NCI-H1436 treated with DMSO at 0.1 percent for 48 hours (cell line): ENCODE data around the gene PGBD5.

Experiments used
- DNase-seq: peaks from one replicate; lab custom pipeline; 2025; lab: John Stamatoyannopoulos, UW

Gene PGBD5

DNA sequence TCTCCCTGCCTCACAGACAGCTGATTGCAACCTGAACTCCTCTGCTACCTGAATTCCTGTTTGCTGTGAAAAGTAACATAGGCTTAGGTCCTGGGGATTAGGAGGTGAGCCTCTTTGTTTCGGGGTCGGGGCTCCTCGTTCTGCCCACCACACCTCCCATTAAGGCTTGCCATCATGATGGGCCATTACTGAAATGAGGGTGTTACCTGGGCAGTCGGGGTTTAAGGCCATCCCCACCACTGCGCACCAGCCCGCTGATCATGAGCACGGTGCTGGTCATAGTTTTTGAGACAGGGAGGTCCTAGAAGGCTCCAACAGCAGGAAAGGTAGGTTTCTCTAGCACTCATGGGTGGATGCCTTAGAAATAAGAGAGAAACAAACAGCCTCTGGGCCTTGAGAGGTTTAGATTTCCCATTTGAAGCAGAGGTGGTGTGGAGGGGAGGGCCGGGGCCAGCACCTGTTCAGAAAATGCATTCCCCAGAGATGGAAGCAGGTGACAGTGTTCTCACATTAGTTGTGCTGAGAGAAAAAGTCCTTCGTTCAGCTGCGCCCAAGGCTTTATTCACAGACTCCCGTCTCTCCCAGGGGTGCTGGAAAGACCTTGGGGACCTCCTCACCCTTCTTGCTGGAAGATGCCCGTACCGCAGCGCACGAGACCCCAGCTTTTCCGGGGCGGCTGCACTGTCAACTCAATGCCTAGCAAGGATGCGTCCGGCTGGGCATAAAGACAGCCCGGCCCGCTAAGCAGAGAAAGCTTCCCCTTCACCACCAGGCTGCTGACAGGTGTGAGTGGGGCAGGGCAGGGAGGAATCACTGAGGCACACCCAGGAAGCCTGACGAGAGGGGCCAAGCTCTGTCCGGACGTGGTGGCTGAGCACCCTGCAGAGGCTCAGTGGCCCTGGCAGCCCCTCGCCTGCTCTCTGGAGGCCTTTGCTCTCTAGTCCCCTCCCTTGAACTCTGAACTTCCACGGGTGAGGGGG, 125.5 kb downstream of the PGBD5 start:
- DNase-seq: peak; percentile 69

DNA sequence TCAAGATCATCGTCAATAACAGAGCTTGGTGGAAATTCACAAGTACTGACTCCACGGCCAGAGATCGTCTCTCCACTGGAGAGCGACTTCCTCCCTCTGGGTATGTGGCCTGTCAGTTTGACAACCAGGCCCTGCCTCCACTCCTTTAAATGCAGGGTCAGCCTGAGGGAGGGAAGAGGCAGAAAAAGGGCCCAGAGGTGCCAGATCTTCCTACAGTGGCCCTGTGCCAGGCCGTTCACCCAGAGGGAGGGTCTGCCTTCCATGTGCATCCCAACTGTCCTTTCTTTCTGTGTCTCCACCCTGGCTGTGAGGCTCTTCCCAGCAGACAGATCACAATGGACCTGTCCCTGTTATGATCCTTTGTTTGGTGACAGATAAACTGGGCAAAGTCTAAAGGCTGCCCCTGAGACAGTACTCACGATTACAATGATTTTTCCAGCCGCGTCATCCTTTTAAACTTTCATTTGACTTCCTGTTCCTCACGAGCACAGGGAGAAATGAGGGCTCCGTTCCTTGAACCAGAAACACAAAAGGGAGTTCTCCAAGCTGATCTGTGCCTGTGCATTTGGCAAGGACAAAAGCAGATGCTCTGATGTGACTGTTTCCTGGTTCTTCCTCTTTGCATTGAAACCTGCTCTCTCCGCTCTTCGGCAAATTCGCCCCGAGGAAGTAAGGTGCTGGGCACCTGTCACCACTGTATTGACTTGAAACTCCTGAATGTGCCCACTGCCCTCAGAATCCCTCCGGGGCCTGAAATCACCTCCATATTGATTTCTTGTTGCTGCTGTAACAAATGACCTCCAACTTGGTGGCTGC, 126.7 kb downstream of the PGBD5 start:
- DNase-seq: no peak

DNA sequence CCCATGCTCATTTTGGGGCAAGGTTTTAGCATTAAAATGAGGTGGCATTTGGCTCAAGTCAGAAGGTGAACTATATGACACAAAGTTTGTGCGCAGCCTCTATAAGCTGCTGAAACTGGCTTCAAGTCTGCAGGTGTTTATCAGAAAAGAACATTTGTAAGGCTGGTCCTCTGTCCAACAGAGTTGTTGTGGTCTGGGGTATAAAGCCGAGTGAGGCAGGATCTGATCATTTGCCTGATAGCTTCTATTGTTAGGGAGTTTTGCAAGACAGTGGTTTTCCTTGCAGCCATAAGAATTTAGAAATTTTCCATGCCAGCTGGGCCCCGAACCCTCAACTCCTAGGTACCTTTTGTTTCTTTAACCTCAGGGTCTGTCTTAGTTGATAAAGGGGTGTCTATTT, 130.8 kb downstream of the PGBD5 start:
- DNase-seq: no peak

DNA sequence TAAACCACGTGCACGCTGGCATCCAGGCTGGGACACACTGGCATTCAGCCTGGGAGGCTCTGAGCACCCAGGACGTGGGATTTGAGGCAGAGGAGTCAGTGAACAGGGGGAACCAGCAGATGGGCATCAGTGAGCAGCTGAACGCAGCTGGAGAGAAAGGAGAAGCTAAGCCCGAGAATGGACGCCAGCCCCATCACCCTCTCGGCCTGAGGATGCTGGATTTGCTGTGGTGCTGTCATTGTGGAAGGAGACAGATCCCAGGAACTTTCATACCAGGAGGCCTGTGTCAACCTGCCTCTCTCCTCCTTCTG, 132.8 kb downstream of the PGBD5 start:
- DNase-seq: no peak

DNA sequence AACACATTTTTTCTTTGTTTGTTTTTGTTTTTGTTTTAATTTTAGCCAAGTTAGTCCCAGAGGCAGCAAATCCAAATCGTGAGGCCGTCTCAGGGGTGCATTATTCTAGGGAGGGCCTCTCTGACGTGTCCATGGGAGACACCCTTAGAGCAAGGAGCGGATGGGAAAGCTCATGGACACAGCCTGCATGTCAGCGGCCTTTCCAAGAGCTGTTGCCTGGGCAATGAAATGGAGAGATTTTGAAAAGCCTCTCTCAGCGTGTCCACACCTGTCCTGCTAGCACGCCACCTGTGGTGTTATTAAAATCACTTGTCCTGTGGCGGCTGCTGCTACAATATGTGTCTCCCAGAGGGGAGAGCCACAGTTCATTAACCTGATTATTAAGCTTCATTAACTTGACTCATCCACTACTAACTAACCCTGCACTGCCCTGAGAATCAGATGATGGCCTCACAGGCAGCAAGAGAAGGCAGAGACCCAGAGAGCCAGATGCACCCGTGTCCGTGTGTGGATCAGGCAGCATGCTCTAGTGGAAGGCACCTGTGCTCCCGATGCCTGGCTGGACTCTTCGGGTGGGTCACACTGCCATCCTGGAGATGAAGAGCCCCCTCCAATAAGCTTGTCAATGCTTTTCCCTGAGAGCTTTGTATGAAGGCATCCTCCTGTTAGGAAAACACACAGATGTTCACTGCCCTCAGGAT, 133.3 kb downstream of the PGBD5 start:
- peak; percentile 82 for DNase-seq

DNA sequence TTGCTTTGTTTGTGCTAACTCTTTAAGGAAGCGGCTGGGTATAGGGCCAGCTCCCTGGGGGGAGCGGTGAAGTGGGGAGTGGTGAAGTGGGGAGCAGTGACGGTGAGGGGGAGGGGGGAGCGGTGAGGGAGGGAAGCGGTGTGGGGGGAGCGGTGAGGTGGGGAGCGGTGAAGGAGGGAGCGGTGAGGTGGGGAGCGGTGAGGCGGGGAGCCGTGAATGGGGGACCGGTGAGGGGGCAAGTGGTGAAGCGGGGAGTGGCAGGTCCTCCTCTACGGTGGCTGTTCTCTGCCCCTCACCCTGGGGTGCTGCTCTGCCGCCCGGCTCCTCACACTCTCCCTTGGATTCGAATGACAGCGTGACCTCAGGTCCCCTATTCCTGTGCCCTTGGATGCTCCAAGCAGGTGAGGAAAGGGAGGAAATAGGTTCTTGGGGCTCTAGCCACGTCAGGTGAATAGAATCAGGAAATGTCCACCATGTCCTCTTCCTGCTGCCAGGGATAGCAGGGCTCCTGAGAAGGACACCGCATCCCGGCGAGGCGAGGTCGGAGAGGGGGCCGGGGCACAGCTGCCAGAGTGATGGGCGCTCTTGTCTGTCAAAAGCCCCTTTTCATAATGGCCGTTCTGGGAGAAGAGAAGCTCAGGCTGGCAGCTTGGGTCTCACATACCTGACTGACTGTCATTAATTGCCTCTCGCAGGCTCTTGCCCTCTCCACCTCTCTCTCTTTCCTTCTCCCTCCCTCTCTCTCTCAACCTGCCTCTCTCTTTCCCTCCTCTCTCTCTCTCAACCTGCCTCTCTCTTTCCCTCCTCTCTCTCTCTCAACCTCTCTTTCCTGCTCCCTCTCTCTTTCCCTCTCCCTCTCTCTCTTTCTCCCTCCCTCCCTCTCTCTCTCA, 134.2 kb downstream of the PGBD5 start:
- DNase-seq: no peak

DNA sequence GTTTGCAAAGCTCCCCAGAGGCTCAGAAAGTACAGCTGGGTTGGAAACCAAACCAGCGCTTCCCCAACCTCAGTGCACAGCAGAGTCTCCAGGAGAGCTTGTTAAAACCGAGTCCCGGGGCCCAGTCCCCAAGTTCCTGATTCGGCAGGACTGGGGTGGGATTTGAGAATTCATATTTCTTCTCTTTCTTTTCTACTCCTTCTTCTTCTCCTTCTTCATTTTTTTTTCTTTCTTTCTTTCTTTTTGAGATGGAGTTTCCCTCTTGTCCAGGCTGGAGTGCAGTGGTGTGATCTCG, 136.8 kb downstream of the PGBD5 start:
- no peak for DNase-seq

DNA sequence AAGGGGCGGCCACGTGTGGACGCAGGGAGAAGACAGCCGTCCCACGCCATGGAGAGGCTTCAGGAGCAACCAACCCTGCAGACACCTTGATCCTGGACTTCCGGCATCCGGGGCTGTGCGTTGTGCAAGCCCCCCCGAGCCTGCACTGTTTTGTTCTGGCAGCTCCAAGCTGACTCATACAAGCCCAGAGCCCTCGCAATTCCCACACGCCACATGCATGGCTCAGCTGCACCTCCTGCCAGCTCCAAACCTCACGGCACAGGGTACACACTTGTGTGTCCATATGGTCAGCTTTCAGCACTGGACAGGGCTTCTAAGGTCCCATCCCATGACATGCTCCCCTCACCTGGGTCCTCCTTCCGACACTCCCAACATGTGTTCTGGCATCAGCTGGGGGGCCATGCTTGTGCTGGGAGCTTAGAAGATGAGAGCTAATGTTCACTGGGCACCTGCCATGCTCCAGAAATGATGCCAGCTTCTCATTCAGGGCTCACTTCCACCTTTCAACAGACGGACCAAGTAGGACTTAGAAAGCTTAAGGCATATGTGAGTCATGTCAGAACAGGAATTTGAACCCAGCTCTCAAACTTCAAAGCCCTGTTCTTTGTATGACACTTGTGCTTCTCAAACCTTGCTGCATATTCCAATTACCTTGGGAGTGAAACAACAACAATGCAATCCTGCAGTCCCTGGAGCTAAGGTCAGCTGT, 137.3 kb downstream of the PGBD5 start:
- DNase-seq: no peak

DNA sequence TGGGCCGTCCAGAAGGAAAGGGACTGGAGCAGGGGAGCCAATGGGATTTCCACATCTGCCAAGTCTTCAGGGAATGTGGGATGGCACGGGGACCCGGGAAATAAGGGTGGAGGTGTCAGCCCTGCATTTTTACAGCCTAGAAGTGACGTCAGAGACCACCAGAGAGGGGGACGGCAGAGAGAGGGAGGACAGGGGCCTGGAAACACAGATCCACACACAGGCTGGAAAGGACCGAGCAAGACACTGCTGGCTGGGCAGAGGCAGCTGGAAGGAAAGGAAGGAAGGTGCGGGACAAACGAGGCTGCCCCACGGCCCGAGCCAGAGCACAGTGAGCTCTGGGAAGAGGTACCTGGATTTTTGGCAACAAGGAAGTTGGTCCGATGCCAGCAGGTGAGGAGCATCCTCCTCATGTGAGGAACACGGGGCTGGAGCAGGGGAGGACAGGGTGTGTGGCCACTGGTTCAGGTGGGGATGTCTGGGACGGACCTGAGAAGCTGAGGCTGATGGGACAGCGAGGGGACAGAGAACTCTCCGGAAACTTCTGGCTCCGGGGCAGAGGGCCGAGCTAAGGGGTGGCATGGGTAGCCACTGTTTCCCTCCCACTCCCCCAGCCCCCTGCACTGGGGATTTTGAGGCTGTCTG, 138.3 kb downstream of the PGBD5 start:
- no peak for DNase-seq

DNA sequence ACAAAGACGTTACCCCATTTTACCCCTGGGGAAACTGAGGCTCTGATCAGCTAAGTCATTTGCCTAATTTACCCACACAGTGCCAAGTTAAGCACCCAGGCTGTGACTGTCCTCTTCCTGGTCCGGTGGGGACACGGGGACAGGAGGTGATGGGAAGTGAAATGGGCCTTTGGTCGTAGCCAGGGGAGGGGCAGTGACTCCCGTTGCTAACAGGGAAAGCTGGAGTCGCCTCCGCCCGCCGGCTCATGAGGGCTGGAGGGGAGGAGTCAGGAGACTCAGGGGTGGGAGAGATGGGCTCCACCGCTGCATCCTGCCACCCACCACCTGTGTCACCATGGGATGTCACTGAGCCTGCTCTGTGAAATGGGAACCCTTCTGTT, 139.3 kb downstream of the PGBD5 start:
- no peak for DNase-seq

DNA sequence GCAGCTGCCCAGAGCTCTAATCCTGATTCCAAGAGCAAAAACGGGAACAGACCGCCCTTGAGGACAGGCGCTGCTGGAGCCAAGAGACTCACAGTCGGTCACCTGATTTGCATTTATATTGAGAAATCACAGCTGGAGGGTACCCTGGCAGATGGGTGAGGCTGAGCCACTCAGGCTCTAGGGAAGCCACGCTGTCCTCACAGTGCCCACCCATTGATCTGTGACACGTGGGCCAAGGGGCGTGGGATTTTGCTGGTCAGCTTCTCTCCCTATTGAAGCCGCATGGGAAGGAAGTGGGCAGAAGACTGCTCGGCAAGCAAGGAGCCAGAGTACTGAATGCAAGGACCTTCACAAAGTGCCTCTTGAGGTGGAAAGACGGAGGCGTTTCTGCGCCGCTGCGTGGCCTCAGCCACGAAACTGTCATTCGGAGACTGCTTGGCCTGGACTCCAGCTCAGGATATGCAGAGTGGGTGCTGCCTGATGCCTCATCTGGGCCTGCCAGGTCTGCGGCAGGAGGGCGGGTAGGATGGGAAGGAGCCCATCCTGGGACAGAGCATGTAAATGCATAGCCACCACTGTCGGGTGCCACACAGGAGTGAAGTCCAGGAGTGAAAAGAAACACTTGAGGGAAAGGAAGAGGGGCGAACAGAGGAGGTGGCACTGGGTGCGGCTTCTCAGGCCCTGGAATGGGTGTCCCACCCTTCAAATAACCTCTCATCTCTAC, 139.8 kb downstream of the PGBD5 start:
- no peak for DNase-seq

DNA sequence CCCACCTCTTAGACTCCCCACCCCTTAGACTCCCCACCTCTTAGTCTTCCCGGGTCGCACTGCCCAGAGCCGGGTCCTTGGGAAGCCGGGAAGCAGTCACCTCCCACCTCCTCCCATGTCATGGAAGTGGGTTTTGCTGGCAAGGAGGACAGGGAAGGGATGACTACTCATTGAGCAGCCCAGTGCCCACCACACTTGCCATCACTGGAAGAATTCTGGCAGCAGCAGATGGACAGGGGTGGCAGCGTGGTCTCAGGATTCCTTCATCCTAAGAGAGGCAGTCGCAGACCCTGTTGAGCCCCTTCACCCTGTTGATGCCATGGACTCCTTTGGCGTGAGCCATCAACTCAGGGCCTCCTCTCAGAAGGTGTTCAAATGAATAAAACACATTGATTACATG, 140.8 kb downstream of the PGBD5 start:
- DNase-seq: no peak

DNA sequence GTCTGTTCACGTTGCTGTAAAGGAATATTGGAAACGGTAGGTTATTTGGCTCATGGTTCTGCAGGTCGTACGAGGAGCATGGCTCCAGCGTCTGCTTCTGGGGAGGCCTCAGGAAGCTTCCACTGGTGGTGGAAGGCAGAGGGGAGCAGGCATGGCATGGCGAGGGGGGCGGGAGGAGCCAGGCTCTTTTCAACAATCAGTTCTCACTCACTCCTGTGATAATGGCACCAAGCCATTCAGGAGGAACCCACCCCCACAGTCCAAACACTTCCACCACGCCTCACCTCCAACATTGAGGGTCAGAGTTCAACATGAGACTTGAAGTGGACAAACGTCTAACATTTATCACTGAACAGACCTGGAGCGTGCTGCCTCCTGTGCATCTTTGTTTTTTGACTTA, 141.2 kb downstream of the PGBD5 start:
- DNase-seq: no peak

DNA sequence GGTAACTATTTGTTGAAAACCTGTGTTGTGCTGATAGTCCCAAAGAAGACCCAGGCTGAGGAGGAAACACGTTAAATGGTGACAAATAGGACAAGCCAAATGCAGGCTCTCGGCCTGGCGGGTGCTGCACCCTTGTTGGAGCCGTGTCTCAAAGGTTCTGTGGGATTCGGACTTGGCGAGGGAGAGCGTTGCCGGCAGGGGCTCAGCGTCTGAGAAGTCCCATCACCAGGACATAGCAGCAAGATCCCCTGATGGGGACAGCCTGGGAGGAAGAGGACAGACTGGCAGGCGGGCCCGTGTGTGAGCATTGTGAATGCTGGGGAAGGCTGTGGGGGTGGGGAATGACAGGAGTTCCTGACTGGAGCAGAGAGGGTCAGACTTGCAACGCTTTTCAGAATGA, 142.5 kb downstream of the PGBD5 start:
- no peak for DNase-seq

DNA sequence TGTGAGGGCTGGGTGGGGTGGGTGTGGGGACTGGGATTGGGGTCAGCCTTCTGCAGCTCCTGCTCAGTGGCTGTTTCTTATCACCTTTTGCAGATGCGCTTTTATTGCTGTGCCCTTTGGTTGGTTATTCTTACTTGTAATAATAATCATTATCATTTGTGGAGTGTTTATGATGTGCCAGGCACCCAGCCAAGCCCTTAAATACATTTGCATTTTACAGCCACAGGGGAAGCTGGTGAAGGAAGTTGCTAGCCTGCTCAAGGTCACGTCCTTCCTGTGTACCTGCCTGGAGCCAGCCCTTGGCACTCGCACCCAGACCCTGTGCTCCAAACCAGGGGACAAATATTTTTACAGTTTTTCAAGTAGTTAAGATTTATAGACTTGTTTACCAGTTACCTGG, 144.0 kb downstream of the PGBD5 start:
- peak; percentile 53 for DNase-seq

DNA sequence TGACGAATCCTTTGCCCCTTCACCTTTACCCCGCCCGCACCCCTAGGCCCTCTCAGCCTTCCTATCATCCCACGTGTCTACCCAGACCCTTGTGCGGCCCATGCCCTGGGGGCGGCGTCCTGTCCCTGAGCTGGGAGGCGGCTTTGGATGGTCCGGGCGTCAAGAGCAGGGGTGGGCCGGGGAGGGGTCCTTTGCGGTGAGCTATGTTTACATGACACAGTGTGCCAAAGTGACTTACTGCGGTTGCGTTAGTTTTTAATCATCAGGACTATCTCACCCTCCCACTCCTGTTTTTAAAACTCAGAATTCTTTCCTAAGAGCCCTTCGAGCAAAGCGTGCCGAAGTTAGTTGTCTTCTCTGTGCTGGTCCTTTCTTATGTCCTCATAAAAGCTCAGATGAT, 144.6 kb downstream of the PGBD5 start:
- no peak for DNase-seq

DNA sequence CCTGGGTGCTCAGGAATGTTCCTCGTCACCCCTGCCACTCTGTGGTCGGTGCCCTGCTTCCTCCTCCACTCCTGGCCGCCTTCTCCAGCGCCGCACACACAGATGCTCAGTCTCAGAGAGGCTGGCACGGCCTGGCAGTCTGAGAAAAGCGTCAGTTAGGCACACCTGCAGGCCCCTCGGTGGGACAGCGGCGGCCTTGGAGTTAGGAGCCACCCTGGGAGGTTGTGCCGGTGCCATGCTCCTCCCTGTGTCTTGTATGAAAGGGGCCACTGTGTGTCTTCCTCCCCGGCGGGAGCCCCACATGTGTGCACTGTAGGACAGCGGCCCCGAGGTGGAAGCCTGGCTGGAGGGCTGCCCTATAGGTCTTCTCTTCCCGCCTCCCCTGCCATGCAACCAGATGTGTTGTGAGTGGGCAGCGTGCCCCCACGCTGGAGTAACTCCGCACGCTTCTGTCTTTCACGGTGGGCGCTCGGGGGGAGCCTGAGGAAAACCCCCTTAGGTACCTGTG, 145.2 kb downstream of the PGBD5 start:
- no peak for DNase-seq

DNA sequence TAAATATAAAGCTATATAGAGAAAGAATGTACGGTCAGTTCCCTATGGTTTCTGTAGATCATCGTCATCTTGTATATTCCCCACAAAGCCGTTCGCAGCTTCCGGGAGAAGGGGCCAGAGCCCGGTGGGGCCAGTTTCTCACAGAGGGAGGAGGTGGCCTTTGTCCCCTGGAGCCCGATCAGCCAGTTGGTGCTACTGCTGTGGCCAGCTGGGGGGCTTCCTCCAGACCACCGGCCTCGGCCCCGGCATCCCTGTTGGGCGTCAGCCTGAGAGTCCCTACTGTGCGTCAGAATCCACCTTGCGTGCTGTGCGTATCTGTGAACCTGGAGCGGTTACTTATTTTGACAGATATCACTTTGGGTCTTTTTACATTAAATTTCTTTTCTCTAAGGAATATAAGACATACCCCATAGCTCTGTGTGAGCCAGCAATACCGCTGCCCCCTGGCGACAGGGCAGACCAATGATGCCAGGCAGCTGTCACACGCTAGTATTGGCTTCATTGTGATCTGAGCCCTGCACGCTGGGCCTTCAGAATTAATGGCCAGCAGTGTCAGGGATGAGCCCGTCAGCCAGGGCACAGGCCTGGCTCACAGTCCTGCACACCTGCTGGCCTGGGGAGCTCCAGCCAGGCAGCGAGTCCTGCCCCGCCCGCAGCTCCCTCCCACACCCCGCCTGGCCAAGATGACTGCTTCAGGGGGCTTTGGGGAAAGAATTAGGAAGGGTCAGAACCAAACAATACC, 145.9 kb downstream of the PGBD5 start:
- DNase-seq: no peak

DNA sequence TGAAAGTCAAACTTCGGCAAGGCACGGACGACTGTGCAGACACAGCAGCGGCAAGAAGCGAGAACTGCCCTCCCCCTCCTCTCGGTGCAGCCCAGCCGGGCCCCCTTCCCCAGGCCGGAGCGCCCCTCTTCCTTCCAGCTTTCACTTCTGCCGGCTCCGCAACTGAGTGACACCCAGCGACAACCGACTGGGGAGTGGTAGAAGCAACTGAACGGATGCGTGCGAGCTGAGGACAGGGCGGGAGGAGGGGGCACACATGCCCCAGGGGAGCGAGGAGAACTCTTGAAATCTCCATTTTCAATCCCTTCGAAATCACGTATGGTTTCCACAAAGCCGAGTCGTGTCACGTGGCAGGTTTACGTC, 146.6 kb downstream of the PGBD5 start:
- DNase-seq: no peak
